Keratinocyte (primary cell): Measurements from ENCODE around the gene VAC14. TPM values are rescaled to one million over a fixed set of nuclear protein-coding genes. Genes with fewer than 3 reads are reported as not detected.

ENCODE experiments used
- DNase-seq: peaks from one replicate; pipeline ENCODE4 v3.0.0-alpha.2; 2011; ENCODE audit warnings: low read depth, missing footprints, low spot score
- FAIRE-seq: peaks from 2 replicates; lab custom pipeline; 2011; peaks lifted over from hg19 to GRCh38; lab: Jason Lieb, UNC
- H2AFZ ChIP-seq: 2 replicates; pipeline ENCODE4 v1.6.0; 2012; ENCODE audit warnings: low read length, control low read depth, inconsistent platforms; ENCODE audit not compliant: control insufficient read depth
- H3K27ac ChIP-seq: 2 replicates; pipeline ENCODE4 v1.5.1; 2011; ENCODE audit warnings: low read length; ENCODE audit not compliant: control insufficient read depth, insufficient read depth
- H3K27me3 ChIP-seq: 3 replicates; pipeline ENCODE4 v1.6.0; 2011; ENCODE audit warnings: low read length; ENCODE audit not compliant: control insufficient read depth, insufficient read depth; ENCODE audit errors: extremely low read depth
- H3K36me3 ChIP-seq, 2 experiments: 2 replicates in 1 of 2; 3 replicates in 1 of 2; pipeline ENCODE4 v1.5.1; 2011; ENCODE audit warnings: low read length in 2 of 2, mild to moderate bottlenecking in 1 of 2; ENCODE audit not compliant: control insufficient read depth in 2 of 2, insufficient read depth in 2 of 2; ENCODE audit errors: extremely low read depth in 1 of 2
- H3K4me1 ChIP-seq: 3 replicates; pipeline ENCODE4 v1.5.1; 2011; ENCODE audit warnings: low read length; ENCODE audit not compliant: control insufficient read depth, insufficient read depth; ENCODE audit errors: extremely low read depth
- H3K4me2 ChIP-seq: 3 replicates; pipeline ENCODE4 v1.6.0; 2011; ENCODE audit warnings: low read depth, low read length; ENCODE audit not compliant: control insufficient read depth, insufficient read depth; ENCODE audit errors: extremely low read depth
- H3K4me3 ChIP-seq, 3 experiments: fragments of 200-600 bp in 1 of 3; sonication (generic) in 1 of 3; 2 replicates in 2 of 3; 3 replicates in 1 of 3; pipeline ENCODE4 v1.5.1; 2011 to 2016; ENCODE audit warnings: low read length in 3 of 3, mild to moderate bottlenecking in 3 of 3, control low read depth in 2 of 3, inconsistent platforms in 1 of 3, low read depth in 1 of 3, mixed read lengths in 1 of 3, mixed run types in 1 of 3, moderate library complexity in 1 of 3; ENCODE audit not compliant: control insufficient read depth in 2 of 3, insufficient read depth in 2 of 3; ENCODE audit errors: extremely low read depth in 1 of 3
- H3K79me2 ChIP-seq: 2 replicates; pipeline ENCODE4 v1.6.0; 2012; ENCODE audit warnings: low read length; ENCODE audit not compliant: control insufficient read depth, insufficient read depth
- H3K9ac ChIP-seq: 3 replicates; pipeline ENCODE4 v1.6.0; 2011; ENCODE audit warnings: low read length; ENCODE audit not compliant: control insufficient read depth, insufficient read depth; ENCODE audit errors: extremely low read depth
- H3K9me1 ChIP-seq: 3 replicates; pipeline ENCODE4 v1.6.0; 2011; ENCODE audit warnings: low read length; ENCODE audit not compliant: control insufficient read depth, insufficient read depth; ENCODE audit errors: extremely low read depth
- H3K9me3 ChIP-seq: 2 replicates; pipeline ENCODE4 v1.5.1; 2012; ENCODE audit warnings: low read depth, low read length; ENCODE audit not compliant: control insufficient read depth
- H4K20me1 ChIP-seq: 3 replicates; pipeline ENCODE4 v1.6.0; 2011; ENCODE audit warnings: low read length; ENCODE audit not compliant: control insufficient read depth, insufficient read depth; ENCODE audit errors: extremely low read depth
- EZH2 ChIP-seq: IDR thresholded peaks from one replicate; pipeline ENCODE4 v1.6.1; 2012; ENCODE audit warnings: inconsistent platforms, mild to moderate bottlenecking, low read length, moderate library complexity
- dilution Hi-C: fragments of 300-500 bp; cut with MboI; formaldehyde crosslinking; loops from one replicate; pipeline ENCODE4 v1.7.0; 2020; ENCODE audit warnings: low sequenced_read_pairs; ENCODE audit not compliant: extremely low pct_ligation_motif_present
- polyA plus RNA-seq, 5 experiments: library from polyadenylated mRNA; depleted of rRNA in 3 of 5; stranded (reverse) in 3 of 5; stranded (forward) in 1 of 5; unstranded in 1 of 5; fragments of >200 nt; gene quantifications; 1 replicate in 1 of 5; 2 replicates in 3 of 5; 3 replicates in 1 of 5; pipeline versions ENCODE4 v1.2.1 to v1.2.3, GENCODE V29; 2011 to 2012; ENCODE audit warnings: missing spikeins in 2 of 5, low read depth in 1 of 5, low replicate concordance in 1 of 5
- TF ChIP-seq, protein P1 (sequence below), 3 experiments: IDR thresholded peaks in 1 of 3; conservative IDR thresholded peaks in 1 of 3; optimal IDR thresholded peaks in 1 of 3; 2 replicates in 2 of 3; 3 replicates in 1 of 3; pipeline versions ENCODE3 to v1.5.1; 2011; ENCODE audit warnings: low read length in 3 of 3, mild to moderate bottlenecking in 3 of 3, moderate library complexity in 2 of 3, control low read depth in 1 of 3, inconsistent platforms in 1 of 3; ENCODE audit not compliant: insufficient read depth in 2 of 3; ENCODE audit errors: extremely low read depth in 1 of 3

The VAC14 gene
- polyA plus RNA-seq, 1 donor (not counting 4 experiments of a cell fraction or from before 2014, with no cell fraction given), result 15.9 TPM

DNA sequence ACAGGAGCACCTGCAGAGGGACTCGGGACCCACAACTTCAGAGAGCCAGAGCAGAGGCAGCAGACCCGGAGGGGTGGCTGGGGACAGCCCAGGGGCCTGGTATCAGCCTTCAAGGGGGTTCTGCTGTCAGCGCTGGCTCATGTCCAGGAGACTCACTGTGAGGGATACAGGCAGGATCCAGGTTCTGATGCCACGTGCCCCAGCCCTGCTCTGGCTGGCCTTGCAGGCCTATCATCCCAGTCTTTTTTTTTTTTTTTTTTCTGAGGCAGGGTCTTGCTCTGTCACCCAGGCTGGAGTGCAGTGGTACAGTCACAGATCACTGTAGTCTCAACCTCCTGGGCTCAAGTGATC is 106.1 kb downstream of the VAC14 start:
- H3K4me1 ChIP-seq, result peaks cover 64% of the 10 kb centered on the region
- DNase-seq, result no peak
- no peak overlapping the region for H3K27ac ChIP-seq
- TF ChIP-seq, protein P1, sequence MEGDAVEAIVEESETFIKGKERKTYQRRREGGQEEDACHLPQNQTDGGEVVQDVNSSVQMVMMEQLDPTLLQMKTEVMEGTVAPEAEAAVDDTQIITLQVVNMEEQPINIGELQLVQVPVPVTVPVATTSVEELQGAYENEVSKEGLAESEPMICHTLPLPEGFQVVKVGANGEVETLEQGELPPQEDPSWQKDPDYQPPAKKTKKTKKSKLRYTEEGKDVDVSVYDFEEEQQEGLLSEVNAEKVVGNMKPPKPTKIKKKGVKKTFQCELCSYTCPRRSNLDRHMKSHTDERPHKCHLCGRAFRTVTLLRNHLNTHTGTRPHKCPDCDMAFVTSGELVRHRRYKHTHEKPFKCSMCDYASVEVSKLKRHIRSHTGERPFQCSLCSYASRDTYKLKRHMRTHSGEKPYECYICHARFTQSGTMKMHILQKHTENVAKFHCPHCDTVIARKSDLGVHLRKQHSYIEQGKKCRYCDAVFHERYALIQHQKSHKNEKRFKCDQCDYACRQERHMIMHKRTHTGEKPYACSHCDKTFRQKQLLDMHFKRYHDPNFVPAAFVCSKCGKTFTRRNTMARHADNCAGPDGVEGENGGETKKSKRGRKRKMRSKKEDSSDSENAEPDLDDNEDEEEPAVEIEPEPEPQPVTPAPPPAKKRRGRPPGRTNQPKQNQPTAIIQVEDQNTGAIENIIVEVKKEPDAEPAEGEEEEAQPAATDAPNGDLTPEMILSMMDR (optimal IDR thresholded peaks at IDR 0.05 in 1 of 3, IDR thresholded peaks at IDR 0.05 in 1 of 3, conservative IDR thresholded peaks at IDR 0.05 in 1 of 3; ENCODE audit: extremely low read depth in 1 of 3, insufficient read depth in 2 of 3, low read length in 3 of 3), result no peak
- TF ChIP-seq EZH2, result no peak
- no peaks in the 10 kb centered on the region for H3K27me3 ChIP-seq
- no peak overlapping the region for H2AFZ ChIP-seq
- no peaks in the 10 kb centered on the region for H4K20me1 ChIP-seq
- H3K4me3 ChIP-seq, result no peak overlapping the region
- no peak for FAIRE-seq
- H3K9me3 ChIP-seq, result no peaks in the 10 kb centered on the region
- no peaks in the 10 kb centered on the region for H3K79me2 ChIP-seq
- peak overlapping the region; percentile 37 for H3K4me2 ChIP-seq
- peaks cover 1 to 4% of the 10 kb centered on the region in 2 experiments for H3K36me3 ChIP-seq
- H3K9ac ChIP-seq, result no peak overlapping the region
- H3K9me1 ChIP-seq, result no peaks in the 10 kb centered on the region
- dilution Hi-C loops, result no loop called here

DNA sequence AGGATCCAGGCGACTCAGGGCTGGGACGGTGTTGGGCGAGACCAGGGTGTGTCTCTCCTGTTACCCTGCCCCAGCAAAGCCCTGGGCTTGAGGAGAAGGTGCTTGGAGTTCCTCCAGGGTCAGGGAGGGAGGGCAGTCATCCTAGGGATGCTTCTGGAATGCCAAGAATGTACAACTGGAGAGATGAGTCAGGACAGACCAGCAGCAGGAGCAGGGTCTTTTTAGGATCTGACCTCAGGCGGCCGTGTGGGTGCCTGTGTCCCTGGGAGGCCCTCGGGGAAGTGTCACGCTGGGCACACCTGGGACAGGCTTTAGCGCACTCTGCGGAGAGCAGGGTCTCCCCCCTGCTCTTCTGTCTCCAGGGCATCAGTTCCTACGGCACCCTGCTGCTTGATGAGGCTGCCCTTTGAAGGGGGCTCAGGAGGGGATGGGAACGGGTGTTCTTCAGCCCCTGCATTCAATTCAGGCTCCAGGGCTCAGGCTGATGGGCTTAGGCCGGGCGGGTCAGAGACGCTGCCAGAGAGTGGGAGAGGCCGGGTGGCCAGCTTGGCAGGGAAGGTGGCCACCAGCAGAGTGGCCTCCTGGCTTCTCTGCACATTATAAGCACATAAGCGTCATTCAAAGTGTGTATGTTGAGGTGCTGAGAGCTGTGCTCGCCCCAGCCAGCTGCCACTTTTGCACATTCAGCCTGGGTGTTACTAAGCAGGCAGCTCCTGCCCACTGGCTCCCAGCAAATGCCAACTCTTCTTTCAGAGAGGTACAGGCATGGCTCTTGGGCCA is 106.7 kb downstream of the VAC14 start:
- Histone ChIP-seq H3K4me3 (peak overlapping the region in 1 of 3 experiments; percentile 2), H2AFZ (no peak overlapping the region), H3K9ac (peak overlapping the region; percentile 44), H3K27me3 (no peaks in the 10 kb centered on the region), H3K4me1 (peaks cover 58% of the 10 kb centered on the region), H4K20me1 (no peaks in the 10 kb centered on the region), H3K36me3 (peaks cover under 1 to 1% of the 10 kb centered on the region in 2 experiments), H3K79me2 (no peaks in the 10 kb centered on the region), H3K27ac (peak overlapping the region; percentile 39), H3K9me3 (no peaks in the 10 kb centered on the region), H3K9me1 (no peaks in the 10 kb centered on the region), H3K4me2 (peak overlapping the region; percentile 52)
- dilution Hi-C loops, result no loop called here
- no peak for TF ChIP-seq EZH2
- TF ChIP-seq, protein P1 (optimal IDR thresholded peaks at IDR 0.05 in 1 of 3, IDR thresholded peaks at IDR 0.05 in 1 of 3, conservative IDR thresholded peaks at IDR 0.05 in 1 of 3; ENCODE audit: extremely low read depth in 1 of 3, insufficient read depth in 2 of 3, low read length in 3 of 3), result no peak
- DNase-seq (peak; percentile 77), FAIRE-seq (peak; percentile 96)
